Heart right ventricle (tissue), 16 donors: ENCODE results near the gene RBFOX2. TPM values are rescaled to one million over a fixed set of nuclear protein-coding genes. Genes with fewer than 3 reads are reported as not detected.

Source experiments
- ATAC-seq, 8 donors: fragments of 200-7000 bp; cut with Tn5 transposase; one replicate each; pipeline ENCODE4 v1.9.1; 2020; ENCODE audit warnings: mild to moderate bottlenecking in 8 of 8, moderate library complexity in 8 of 8, moderate number of reproducible peaks in 1 of 8
- DNase-seq, 2 donors: peaks; one replicate each; pipeline ENCODE4 v3.0.0-alpha.2; 2020
- H3K27ac ChIP-seq, 10 donors: fragments of 200-600 bp; sonication (generic) in 2 of 10; one replicate each; pipeline versions ENCODE4 v1.5.0 to v1.8.0; 2020 to 2022; ENCODE audit warnings: mild to moderate bottlenecking in 3 of 10
- H3K27me3 ChIP-seq, 7 donors: fragments of 200-600 bp; one replicate each; pipeline ENCODE4 v1.8.0; 2021 to 2022; ENCODE audit warnings: mild to moderate bottlenecking in 2 of 7
- H3K36me3 ChIP-seq, 9 donors: fragments of 200-600 bp; sonication (generic) in 1 of 9; one replicate each; pipeline versions ENCODE4 v1.5.0 to v1.8.0; 2020 to 2022; ENCODE audit warnings: mild to moderate bottlenecking in 2 of 9
- H3K4me1 ChIP-seq, 9 donors: fragments of 200-600 bp; sonication (generic) in 1 of 9; one replicate each; pipeline versions ENCODE4 v1.5.0 to v1.8.0; 2020 to 2022; ENCODE audit warnings: mild to moderate bottlenecking in 4 of 9
- H3K4me3 ChIP-seq, 10 donors: fragments of 200-600 bp; sonication (generic) in 2 of 10; one replicate each; pipeline versions ENCODE4 v1.5.0 to v1.8.0; 2020 to 2022; ENCODE audit warnings: mild to moderate bottlenecking in 7 of 10, moderate library complexity in 2 of 10
- H3K9me3 ChIP-seq, 11 donors: fragments of 200-600 bp in 10 of 11; sonication (generic) in 2 of 11; one replicate each; pipeline versions ENCODE4 v1.5.0 to v1.8.0; 2013 to 2022; ENCODE audit warnings: mild to moderate bottlenecking in 2 of 11, control low read depth in 1 of 11, moderate library complexity in 1 of 11
- CTCF ChIP-seq, 9 donors: fragments of 200-600 bp; sonication (generic) in 2 of 9; IDR thresholded peaks; one replicate each; pipeline versions ENCODE4 v1.5.0 to v1.8.0; 2021 to 2022; ENCODE audit warnings: antibody characterized with exemption in 9 of 9, mild to moderate bottlenecking in 5 of 9, moderate library complexity in 1 of 9
- WGBS, 2 donors: extraction: QIAGEN DNeasy Blood & Tissue Kit; methylation state at CpG; one replicate each; pipeline ENCODE4 v1.1.7; 2013; ENCODE audit warnings: inconsistent platforms in 1 of 2; 5-methylcytosine and 5-hydroxymethylcytosine counted together
- intact Hi-C, 10 donors: fragments of 100-400 bp; cut with DNase I; formaldehyde crosslinking; loops; one replicate each; pipeline versions ENCODE4 v1.11.1 to v1.14.2; 2022
- polyA plus RNA-seq, 2 donors: library from polyadenylated mRNA; stranded (reverse); fragments of 200-250 nt; gene quantifications; one replicate each; pipeline ENCODE4 v1.2.3, GENCODE V29; 2013
- total RNA-seq, 10 donors: library from RNA; stranded (reverse); fragmentation: NEBNext Ultra II Directional in 3 of 10; extraction: Animal tissue kit (Norgen Biotek cat#: 25700) in 3 of 10; gene quantifications; one replicate each; pipeline versions ENCODE4 v1.2.1 to v1.2.4, GENCODE V29; 2021 to 2023
- donor health status: Arrhythmogenic right ventricular cardiomyopathy.
- donor health status: ischemic (EF 13 %, LVEDD 7.1; RV severe dilation, severe dysfunction).
- donor health status: healthy with polysubstance abuse.
- donor health status: DM: no; HTN: yes; CAD: no.
- donor health status: DM: no; HTN: no; CAD: no.
- donor health status: ischemic (EF 25% LVEDD 6.9; RV normal size, moderate dysfunction).
- donor health status: ischemic (EF 25% LVEDD 5.7; RV mildly dilated, moderate dysfunction).
- donor health status: healthy.
- donor health status: DM: yes; HTN: yes; CAD: no.
- donor health status: Ischemic cardiomyopathy.
- donor health status: ischemic (EF 35%, LVEDD 5.7; RV mildly dilated, moderate dysfunction).
- donor health status: nonischemic (EF 11% LVEDD 7.7; RV severe dilation, severe dysfunction).
- donor health status: DM: yes; HTN: yes; CAD: no.
- donor health status: PGD.
- donor health status: ischemic (EF 29% LVEDD 5.4; RV normal size, mild dysfunction).
- donor health status: nonischemic (EF 23%, LVEDD 6.1; RV moderate dilation, normal function).

RBFOX2 gene
- total and polyA plus RNA-seq, 12 donors: 18.0 to 105 (median 90.4) TPM

- no peak for TF ChIP-seq CTCF (IDR thresholded peaks at IDR 0.05)
- peaks cover 0 to 58% (median 19%) of the 10 kb centered on the region in 9 donors for H3K4me1 ChIP-seq
Observed at GRCh38 chr22:35852076-35852475, 176.5 kb downstream of the RBFOX2 start.

GRCh38 chr22:35850831-35851230 is 177.8 kb downstream of the RBFOX2 start:
- Histone ChIP-seq H3K27ac (peak overlapping the region in 7 of 10 donors; percentile 24 to 68 (median 46)), H3K4me1 (peaks cover 0 to 53% (median 20%) of the 10 kb centered on the region in 9 donors), H3K9me3 (no peaks in the 10 kb centered on the region), H3K36me3 (no peaks in the 10 kb centered on the region), H3K27me3 (no peaks in the 10 kb centered on the region), H3K4me3 (no peak overlapping the region)
- 74 to 76% methylated on average over 5 of the region's 5 CpGs for WGBS, 2 donors
- DNase-seq (no peak), ATAC-seq (no peak)
- no peak for TF ChIP-seq CTCF (IDR thresholded peaks at IDR 0.05)
- intact Hi-C loops: no loop called here

More at GRCh38 chr22:35852076-35852475, 176.5 kb downstream of the RBFOX2 start:
- no peak overlapping the region for H3K4me3 ChIP-seq
- no peaks in the 10 kb centered on the region for H3K36me3 ChIP-seq
- ATAC-seq (no peak), DNase-seq (no peak)
- H3K27me3 ChIP-seq: no peaks in the 10 kb centered on the region
- intact Hi-C loops: no loop called here
- H3K9me3 ChIP-seq: no peaks in the 10 kb centered on the region
- H3K27ac ChIP-seq: no peak overlapping the region

- DNase-seq: no peak
- no peak for TF ChIP-seq CTCF (IDR thresholded peaks at IDR 0.05)
- Histone ChIP-seq H3K27ac (peak overlapping the region in 1 of 10 donors; percentile 8), H3K4me3 (no peak overlapping the region), H3K4me1 (peaks cover 0 to 69% (median 31%) of the 10 kb centered on the region in 9 donors), H3K27me3 (no peaks in the 10 kb centered on the region), H3K9me3 (no peaks in the 10 kb centered on the region), H3K36me3 (no peaks in the 10 kb centered on the region)
- WGBS, 2 donors: 77 to 84% methylated on average over 1 of the region's 1 CpG
- intact Hi-C loops: loop anchor here in 3 of 10 donors (2.0 to 10.0 kb wide), 3 partner anchors 35 to 68 kb away; no protein-coding TSS in a partner anchor
- ATAC-seq: no peak
Observed at GRCh38 chr22:35846804-35847203, 181.8 kb downstream of the RBFOX2 start.

- no peak overlapping the region for H3K27ac ChIP-seq
- ATAC-seq (no peak), DNase-seq (no peak)
- peaks cover 2 to 69% (median 36%) of the 10 kb centered on the region in 9 donors for H3K4me1 ChIP-seq
- WGBS, 2 donors: 87 to 88% methylated on average over 2 of the region's 2 CpGs
- no peaks in the 10 kb centered on the region for H3K9me3 ChIP-seq
- H3K27me3 ChIP-seq: no peaks in the 10 kb centered on the region
- H3K36me3 ChIP-seq: no peaks in the 10 kb centered on the region
- intact Hi-C loops: loop anchor here in 4 of 10 donors (5.0 to 10.0 kb wide), 4 partner anchors 37 to 88 kb away; no protein-coding TSS in a partner anchor
- no peak overlapping the region for H3K4me3 ChIP-seq
- TF ChIP-seq CTCF (IDR thresholded peaks at IDR 0.05): no peak
Observed at GRCh38 chr22:35844886-35845285, 183.7 kb downstream of the RBFOX2 start.
